HepG2 (cell line): Measurements from ENCODE around the gene PANX1. TPM values are rescaled to one million over a fixed set of nuclear protein-coding genes. Genes with fewer than 3 reads are reported as not detected.

Experiments
- ARNTL ChIP-seq: sonication (generic); formaldehyde crosslinking; IDR thresholded peaks from 2 replicates; pipeline ENCODE4 v1.4.0; 2020; ENCODE audit warnings: mild to moderate bottlenecking, missing genetic modification reagents
- BCL6 ChIP-seq: IDR thresholded peaks from 2 replicates; pipeline ENCODE4 v1.6.1; 2016; ENCODE audit warnings: missing genetic modification reagents, missing compliant biosample characterization
- CBX1 ChIP-seq: IDR thresholded peaks from one replicate; pipeline ENCODE4 v1.6.1; 2016; ENCODE audit warnings: antibody characterized with exemption, low read depth
- CEBPG ChIP-seq: IDR thresholded peaks from 2 replicates; pipeline ENCODE4 v1.6.1; 2016
- ETV5 ChIP-seq: IDR thresholded peaks from 2 replicates; pipeline ENCODE4 v1.6.1; 2018; ENCODE audit warnings: missing biosample characterization, missing genetic modification reagents, inconsistent platforms, borderline replicate concordance
- FOSL2 ChIP-seq: sonication (generic); formaldehyde crosslinking; IDR thresholded peaks from 2 replicates; pipeline ENCODE4 v1.4.0; 2020; ENCODE audit warnings: missing genetic modification reagents
- FOXA3 ChIP-seq: IDR thresholded peaks from 2 replicates; pipeline ENCODE4 v1.6.1; 2016; ENCODE audit warnings: missing genetic modification reagents, missing compliant biosample characterization
- HDAC2 ChIP-seq: sonication (generic); formaldehyde crosslinking; IDR thresholded peaks from 2 replicates; pipeline ENCODE4 v1.4.0; 2020; ENCODE audit warnings: missing genetic modification reagents
- HHEX ChIP-seq: IDR thresholded peaks from 2 replicates; pipeline ENCODE4 v1.6.1; 2016; ENCODE audit warnings: control low read depth
- IRF2 ChIP-seq: IDR thresholded peaks from 2 replicates; pipeline ENCODE4 v1.6.1; 2018; ENCODE audit warnings: missing genetic modification reagents, missing compliant biosample characterization
- LCORL ChIP-seq, 2 experiments: fragments of 450-650 bp in 1 of 2; sonication (generic) in 1 of 2; formaldehyde crosslinking in 1 of 2; IDR thresholded peaks; 2 replicates each; pipeline versions ENCODE4 v1.5.0 to v1.6.1; 2017 to 2020; ENCODE audit warnings: antibody characterized with exemption in 1 of 2, missing genetic modification reagents in 1 of 2
- MAFF ChIP-seq: IDR thresholded peaks from 2 replicates; pipeline ENCODE4 v1.6.1; 2011; ENCODE audit warnings: low read depth, low read length, improper control_type of control experiment
- RXRA ChIP-seq: sonication (generic); formaldehyde crosslinking; IDR thresholded peaks from 2 replicates; pipeline ENCODE4 v1.5.1; 2020; ENCODE audit warnings: missing genetic modification reagents
- RXRB ChIP-seq: IDR thresholded peaks from 2 replicates; pipeline ENCODE4 v1.6.1; 2016; ENCODE audit warnings: borderline replicate concordance, missing genetic modification reagents, missing compliant biosample characterization
- SOX13 ChIP-seq, 3 experiments: fragments of 450-650 bp in 1 of 3; sonication (generic) in 1 of 3; formaldehyde crosslinking in 1 of 3; IDR thresholded peaks in 2 of 3; conservative IDR thresholded peaks in 1 of 3; 2 replicates each; pipeline versions ENCODE4 v1.5.0 to v1.6.1; 2016 to 2020; ENCODE audit warnings: antibody characterized with exemption in 1 of 3, mild to moderate bottlenecking in 1 of 3, missing compliant biosample characterization in 1 of 3, missing genetic modification reagents in 1 of 3, moderate library complexity in 1 of 3
- TARDBP ChIP-seq: sonication (generic); formaldehyde crosslinking; IDR thresholded peaks from 2 replicates; pipeline ENCODE4 v1.8.0; 2022; ENCODE audit warnings: mild to moderate bottlenecking, missing genetic modification reagents
- ZFP1 ChIP-seq: IDR thresholded peaks from 2 replicates; pipeline ENCODE4 v1.6.1; 2016
- ZNF292 ChIP-seq: sonication (generic); formaldehyde crosslinking; IDR thresholded peaks from 2 replicates; pipeline ENCODE4 v1.8.1; 2022; ENCODE audit warnings: mild to moderate bottlenecking, low read depth, missing genetic modification reagents, borderline replicate concordance
- ZNF501 ChIP-seq: sonication (generic); formaldehyde crosslinking; IDR thresholded peaks from 2 replicates; pipeline ENCODE4 v1.5.1; 2020; ENCODE audit warnings: mild to moderate bottlenecking, moderate library complexity, missing genetic modification reagents
- ZNF652 ChIP-seq: IDR thresholded peaks from 2 replicates; pipeline ENCODE4 v1.6.1; 2016; ENCODE audit warnings: low read depth, borderline replicate concordance
- polyA plus RNA-seq, 8 experiments: library from polyadenylated mRNA; depleted of rRNA in 3 of 8; stranded (reverse) in 7 of 8; unstranded in 1 of 8; fragments of >200 nt; fragmentation: Illumina TruSeq in 4 of 8; extraction: Trizol in 4 of 8; gene quantifications; 2 replicates each; pipeline versions ENCODE4 v1.2.1 to v1.2.3, GENCODE V29; 2011 to 2016; ENCODE audit warnings: low read depth in 4 of 8, missing spikeins in 1 of 8, mixed read lengths in 1 of 8; ENCODE audit not compliant: insufficient read depth in 1 of 8
- total RNA-seq, 5 experiments: library from RNA; depleted of rRNA; stranded (reverse); fragments of >200 nt; fragmentation: Illumina TruSeq; extraction: Trizol; gene quantifications; 2 replicates each; pipeline ENCODE4 v1.2.3, GENCODE V29; 2016; ENCODE audit warnings: low read depth in 1 of 5
- TF ChIP-seq, protein P1 (sequence below): IDR thresholded peaks from 2 replicates; pipeline ENCODE4 v1.4.0; 2020; ENCODE audit warnings: mild to moderate bottlenecking, missing genetic modification reagents
- TF ChIP-seq, protein P2 (sequence below): sonication (generic); formaldehyde crosslinking; IDR thresholded peaks from 2 replicates; pipeline ENCODE4 v1.5.1; 2020; ENCODE audit warnings: mild to moderate bottlenecking, missing genetic modification reagents, borderline replicate concordance

Gene PANX1
- total and polyA plus RNA-seq, 2 of the 13 experiments (the other 11 are each of a cell fraction or from before 2014, with no cell fraction given), result 8.3 to 24.8 TPM

DNA sequence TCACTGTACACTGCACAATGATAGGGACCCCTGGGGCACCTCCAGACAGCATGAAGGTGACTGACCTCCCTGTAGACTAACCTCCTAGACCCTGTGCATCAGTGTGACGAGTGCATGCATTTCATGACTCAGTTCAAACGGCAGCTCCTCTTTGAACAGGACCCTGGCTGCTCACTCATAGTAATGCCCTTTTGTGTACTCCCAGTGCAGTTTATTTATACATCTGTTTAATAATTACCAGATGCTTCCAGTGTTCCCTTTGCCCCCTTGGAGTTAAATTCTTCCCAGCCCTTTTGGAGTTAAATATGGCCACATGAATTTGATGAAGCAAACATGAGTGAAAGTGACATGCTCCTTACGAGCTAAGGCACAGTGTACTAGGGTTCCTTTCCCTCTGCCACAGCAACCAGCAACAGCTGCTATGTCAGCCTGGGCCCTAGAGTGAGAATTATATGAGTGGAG is 72.4 kb downstream of the PANX1 start (continued):
- TF ChIP-seq CBX1, result no peak
- TF ChIP-seq MAFF, result 0 out of 2 replicates have a peak, but pooled peaks have one; percentile 4
- peak; percentile 42; the same call in 1 of the 2 replicates for TF ChIP-seq BCL6
- no peak for TF ChIP-seq IRF2 (CRISPR knock-in tag)
- TF ChIP-seq TARDBP (CRISPR knock-in tag), result 0 out of 2 replicates have a peak, but pooled peaks have one; percentile 16
- no peak for TF ChIP-seq SOX13 (IDR thresholded peaks at IDR 0.05)
- peak in 1 of 2 experiments; percentile 66; a peak in 2 of 4 replicates for TF ChIP-seq SOX13 (CRISPR knock-in tag; conservative IDR thresholded peaks at IDR 0.05 in 1 of 2, IDR thresholded peaks at IDR 0.05 in 1 of 2)
- TF ChIP-seq ETV5 (CRISPR knock-in tag), result peak; percentile 26; the same call in 1 of the 2 replicates
- 0 out of 2 replicates have a peak, but pooled peaks have one; percentile 22 for TF ChIP-seq ZNF292 (CRISPR knock-in tag)
- TF ChIP-seq FOXA3 (CRISPR knock-in tag), result peak; percentile 82
- peak; percentile 79; the same call in 1 of the 2 replicates for TF ChIP-seq RXRA (CRISPR knock-in tag)
- TF ChIP-seq, protein P1, sequence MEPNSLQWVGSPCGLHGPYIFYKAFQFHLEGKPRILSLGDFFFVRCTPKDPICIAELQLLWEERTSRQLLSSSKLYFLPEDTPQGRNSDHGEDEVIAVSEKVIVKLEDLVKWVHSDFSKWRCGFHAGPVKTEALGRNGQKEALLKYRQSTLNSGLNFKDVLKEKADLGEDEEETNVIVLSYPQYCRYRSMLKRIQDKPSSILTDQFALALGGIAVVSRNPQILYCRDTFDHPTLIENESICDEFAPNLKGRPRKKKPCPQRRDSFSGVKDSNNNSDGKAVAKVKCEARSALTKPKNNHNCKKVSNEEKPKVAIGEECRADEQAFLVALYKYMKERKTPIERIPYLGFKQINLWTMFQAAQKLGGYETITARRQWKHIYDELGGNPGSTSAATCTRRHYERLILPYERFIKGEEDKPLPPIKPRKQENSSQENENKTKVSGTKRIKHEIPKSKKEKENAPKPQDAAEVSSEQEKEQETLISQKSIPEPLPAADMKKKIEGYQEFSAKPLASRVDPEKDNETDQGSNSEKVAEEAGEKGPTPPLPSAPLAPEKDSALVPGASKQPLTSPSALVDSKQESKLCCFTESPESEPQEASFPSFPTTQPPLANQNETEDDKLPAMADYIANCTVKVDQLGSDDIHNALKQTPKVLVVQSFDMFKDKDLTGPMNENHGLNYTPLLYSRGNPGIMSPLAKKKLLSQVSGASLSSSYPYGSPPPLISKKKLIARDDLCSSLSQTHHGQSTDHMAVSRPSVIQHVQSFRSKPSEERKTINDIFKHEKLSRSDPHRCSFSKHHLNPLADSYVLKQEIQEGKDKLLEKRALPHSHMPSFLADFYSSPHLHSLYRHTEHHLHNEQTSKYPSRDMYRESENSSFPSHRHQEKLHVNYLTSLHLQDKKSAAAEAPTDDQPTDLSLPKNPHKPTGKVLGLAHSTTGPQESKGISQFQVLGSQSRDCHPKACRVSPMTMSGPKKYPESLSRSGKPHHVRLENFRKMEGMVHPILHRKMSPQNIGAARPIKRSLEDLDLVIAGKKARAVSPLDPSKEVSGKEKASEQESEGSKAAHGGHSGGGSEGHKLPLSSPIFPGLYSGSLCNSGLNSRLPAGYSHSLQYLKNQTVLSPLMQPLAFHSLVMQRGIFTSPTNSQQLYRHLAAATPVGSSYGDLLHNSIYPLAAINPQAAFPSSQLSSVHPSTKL, result peak; percentile 86
- TF ChIP-seq HHEX (CRISPR knock-in tag), result 0 out of 2 replicates have a peak, but pooled peaks have one; percentile 19
- TF ChIP-seq, protein P2, sequence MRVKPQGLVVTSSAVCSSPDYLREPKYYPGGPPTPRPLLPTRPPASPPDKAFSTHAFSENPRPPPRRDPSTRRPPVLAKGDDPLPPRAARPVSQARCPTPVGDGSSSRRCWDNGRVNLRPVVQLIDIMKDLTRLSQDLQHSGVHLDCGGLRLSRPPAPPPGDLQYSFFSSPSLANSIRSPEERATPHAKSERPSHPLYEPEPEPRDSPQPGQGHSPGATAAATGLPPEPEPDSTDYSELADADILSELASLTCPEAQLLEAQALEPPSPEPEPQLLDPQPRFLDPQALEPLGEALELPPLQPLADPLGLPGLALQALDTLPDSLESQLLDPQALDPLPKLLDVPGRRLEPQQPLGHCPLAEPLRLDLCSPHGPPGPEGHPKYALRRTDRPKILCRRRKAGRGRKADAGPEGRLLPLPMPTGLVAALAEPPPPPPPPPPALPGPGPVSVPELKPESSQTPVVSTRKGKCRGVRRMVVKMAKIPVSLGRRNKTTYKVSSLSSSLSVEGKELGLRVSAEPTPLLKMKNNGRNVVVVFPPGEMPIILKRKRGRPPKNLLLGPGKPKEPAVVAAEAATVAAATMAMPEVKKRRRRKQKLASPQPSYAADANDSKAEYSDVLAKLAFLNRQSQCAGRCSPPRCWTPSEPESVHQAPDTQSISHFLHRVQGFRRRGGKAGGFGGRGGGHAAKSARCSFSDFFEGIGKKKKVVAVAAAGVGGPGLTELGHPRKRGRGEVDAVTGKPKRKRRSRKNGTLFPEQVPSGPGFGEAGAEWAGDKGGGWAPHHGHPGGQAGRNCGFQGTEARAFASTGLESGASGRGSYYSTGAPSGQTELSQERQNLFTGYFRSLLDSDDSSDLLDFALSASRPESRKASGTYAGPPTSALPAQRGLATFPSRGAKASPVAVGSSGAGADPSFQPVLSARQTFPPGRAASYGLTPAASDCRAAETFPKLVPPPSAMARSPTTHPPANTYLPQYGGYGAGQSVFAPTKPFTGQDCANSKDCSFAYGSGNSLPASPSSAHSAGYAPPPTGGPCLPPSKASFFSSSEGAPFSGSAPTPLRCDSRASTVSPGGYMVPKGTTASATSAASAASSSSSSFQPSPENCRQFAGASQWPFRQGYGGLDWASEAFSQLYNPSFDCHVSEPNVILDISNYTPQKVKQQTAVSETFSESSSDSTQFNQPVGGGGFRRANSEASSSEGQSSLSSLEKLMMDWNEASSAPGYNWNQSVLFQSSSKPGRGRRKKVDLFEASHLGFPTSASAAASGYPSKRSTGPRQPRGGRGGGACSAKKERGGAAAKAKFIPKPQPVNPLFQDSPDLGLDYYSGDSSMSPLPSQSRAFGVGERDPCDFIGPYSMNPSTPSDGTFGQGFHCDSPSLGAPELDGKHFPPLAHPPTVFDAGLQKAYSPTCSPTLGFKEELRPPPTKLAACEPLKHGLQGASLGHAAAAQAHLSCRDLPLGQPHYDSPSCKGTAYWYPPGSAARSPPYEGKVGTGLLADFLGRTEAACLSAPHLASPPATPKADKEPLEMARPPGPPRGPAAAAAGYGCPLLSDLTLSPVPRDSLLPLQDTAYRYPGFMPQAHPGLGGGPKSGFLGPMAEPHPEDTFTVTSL, result peak; percentile 83; the same call in 1 of the 2 replicates
- no peak for TF ChIP-seq LCORL (IDR thresholded peaks at IDR 0.05)
- TF ChIP-seq LCORL (CRISPR knock-in tag; IDR thresholded peaks at IDR 0.05), result 0 out of 2 replicates have a peak, but pooled peaks have one; percentile 38
- TF ChIP-seq FOSL2 (CRISPR knock-in tag), result peak; percentile 94
- peak; percentile 55 for TF ChIP-seq ZNF501 (CRISPR knock-in tag)
- TF ChIP-seq ZFP1 (CRISPR knock-in tag), result no peak
- peak; percentile 86 for TF ChIP-seq RXRB
- peak; percentile 51; the same call in 1 of the 2 replicates for TF ChIP-seq CEBPG (CRISPR knock-in tag)
- TF ChIP-seq ARNTL (CRISPR knock-in tag), result peak; percentile 20; the same call in 1 of the 2 replicates
- TF ChIP-seq ZNF652 (CRISPR knock-in tag), result peak; percentile 99
- TF ChIP-seq HDAC2 (CRISPR knock-in tag), result peak; percentile 52; the same call in 1 of the 2 replicates
